ENCODE data around the gene SETD1A. TPM values are rescaled to one million over a fixed set of nuclear protein-coding genes. Genes with fewer than 3 reads are reported as not detected.

SETD1A gene
- total and polyA plus RNA-seq, 2 of the 4 experiments (the other 2 are of a cell fraction): 0.54 to 5.8 TPM

DNA sequence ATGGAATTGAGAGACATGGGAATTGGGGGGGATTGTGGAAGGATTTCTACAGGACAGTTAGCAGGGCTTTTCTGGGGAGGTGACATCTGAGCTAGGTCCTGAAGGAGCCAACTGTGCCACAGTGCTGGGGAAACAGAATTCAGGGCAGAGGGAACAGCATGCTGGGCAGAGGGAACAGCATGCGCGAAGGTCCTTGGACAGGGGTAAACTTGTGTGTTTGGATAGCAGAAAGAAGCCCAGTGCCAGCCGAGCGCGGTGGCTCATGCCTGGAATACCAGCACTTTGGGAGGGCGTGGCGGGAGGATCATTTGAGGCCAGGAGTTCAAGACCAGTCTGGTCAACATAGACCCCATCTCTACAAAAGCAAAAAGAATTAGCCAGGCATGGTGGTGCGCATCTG, 49.0 kb downstream of the SETD1A start:
- no peak overlapping the region for H3K4me3 ChIP-seq (ENCODE audit: insufficient read depth, low read depth, low read length)
- peak overlapping the region; percentile 71 for H2BK120ac ChIP-seq (ENCODE audit: low read depth, low read length)
- no peak overlapping the region for H3K18ac ChIP-seq (ENCODE audit: low read depth, low read length)
- peak overlapping the region; percentile 70; the same call in 1 of the 3 replicates for H2BK15ac ChIP-seq (ENCODE audit: low read depth, low read length)
- no peaks in the 10 kb centered on the region for H4K20me1 ChIP-seq (ENCODE audit: insufficient read depth, low read length)
- ChIA-PET POLR2A (ENCODE audit: unreplicated experiment) (interaction anchor here (0.8 kb wide), 1 partner anchor 8 kb away, joined by 3 read pairs; no protein-coding TSS in a partner anchor), CTCF (no interaction called here)
- H3K9me1 ChIP-seq (ENCODE audit: insufficient read depth, low read length): 0 out of 2 replicates have a peak, but pooled peaks cover 5% of the 10 kb centered on the region
- no peak overlapping the region for H3K4me2 ChIP-seq (ENCODE audit: low read depth, low read length)
- no peak overlapping the region for H3K56ac ChIP-seq (ENCODE audit: extremely low read depth, insufficient read depth, low read length)
- no peak overlapping the region for H3K27ac ChIP-seq (ENCODE audit: insufficient read depth, low read length)
- peak overlapping the region; percentile 77 for H2BK5ac ChIP-seq (ENCODE audit: low read depth, low read length, poor library complexity, severe bottlenecking)
- ATAC-seq (ENCODE audit: low read depth) (no peak), DNase-seq (no peak)
- H2AK5ac ChIP-seq (ENCODE audit: low read depth, low read length): peak overlapping the region; percentile 58; the same call in 1 of the 2 replicates
- H4K91ac ChIP-seq (ENCODE audit: insufficient read depth, low read depth, low read length): peak overlapping the region; percentile 50; the same call in 1 of the 2 replicates
- peaks cover 32% of the 10 kb centered on the region for H3K4me1 ChIP-seq (ENCODE audit: control insufficient read depth, insufficient read depth, low read length)
- H4K5ac ChIP-seq (ENCODE audit: low read depth, low read length): no peak overlapping the region
- no TSS peak for BruUV-seq (replicated peaks)
- no CpG with 5 or more reads among the region's 8 CpGs for WGBS, 2 experiments (ENCODE audit: extremely low coverage in 2 of 2, insufficient read length in 1 of 2)
- in situ Hi-C loops (cut with MboI; ENCODE audit: low sequenced_read_pairs): no loop called here
- H4K8ac ChIP-seq (ENCODE audit: low read depth in 2 of 2, low read length in 2 of 2): peak overlapping the region in 1 of 2 experiments; percentile 66; a peak in 1 of 4 replicates
- dilution Hi-C loops (cut with HindIII; ENCODE audit: low sequenced_read_pairs, unreplicated experiment): no loop called here
- H3K23ac ChIP-seq (ENCODE audit: low read depth, low read length): no peak overlapping the region
- H3K9ac ChIP-seq (ENCODE audit: low read depth, low read length): no peak overlapping the region
- H2AK9ac ChIP-seq (replicated peaks; ENCODE audit: low read depth, low read length, poor library complexity): peak overlapping the region; percentile 82
- H3K79me1 ChIP-seq (ENCODE audit: low read depth in 1 of 2, low read length in 2 of 2): peaks cover 4 to 43% of the 10 kb centered on the region in 2 experiments; a peak in 3 of 4 replicates
- H3K36me3 ChIP-seq (ENCODE audit: control insufficient read depth, insufficient read depth, low read length): no peaks in the 10 kb centered on the region
- H2BK20ac ChIP-seq (ENCODE audit: low read depth, low read length): 0 out of 2 replicates have a peak overlapping the region, but pooled peaks have one; percentile 28
- H3K14ac ChIP-seq (replicated peaks; ENCODE audit: low read depth, low read length): no peak overlapping the region
- H3K27me3 ChIP-seq (ENCODE audit: control insufficient read depth, insufficient read depth, low read length): peaks cover 2% of the 10 kb centered on the region; the same call in 1 of the 2 replicates
- no peak overlapping the region for H2AFZ ChIP-seq (replicated peaks; ENCODE audit: low read length, poor library complexity)
- H3K4ac ChIP-seq (ENCODE audit: low read depth, low read length): peak overlapping the region; percentile 78
- TF ChIP-seq BHLHE40 (IDR thresholded peaks at IDR 0.05; ENCODE audit: low read depth, low read length): no peak
- TF ChIP-seq, protein P1, sequence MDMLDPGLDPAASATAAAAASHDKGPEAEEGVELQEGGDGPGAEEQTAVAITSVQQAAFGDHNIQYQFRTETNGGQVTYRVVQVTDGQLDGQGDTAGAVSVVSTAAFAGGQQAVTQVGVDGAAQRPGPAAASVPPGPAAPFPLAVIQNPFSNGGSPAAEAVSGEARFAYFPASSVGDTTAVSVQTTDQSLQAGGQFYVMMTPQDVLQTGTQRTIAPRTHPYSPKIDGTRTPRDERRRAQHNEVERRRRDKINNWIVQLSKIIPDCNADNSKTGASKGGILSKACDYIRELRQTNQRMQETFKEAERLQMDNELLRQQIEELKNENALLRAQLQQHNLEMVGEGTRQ (IDR thresholded peaks at IDR 0.05; ENCODE audit: low read depth, low read length): no peak
- no peak for TF ChIP-seq MAZ (IDR thresholded peaks at IDR 0.05; ENCODE audit: borderline replicate concordance, low read depth, low read length)
- TF ChIP-seq CEBPB (IDR thresholded peaks at IDR 0.05; ENCODE audit: low read depth, low read length): no peak
- no peak for TF ChIP-seq MXI1 (IDR thresholded peaks at IDR 0.05; ENCODE audit: borderline replicate concordance, low read depth, low read length)
- TF ChIP-seq, protein P2, sequence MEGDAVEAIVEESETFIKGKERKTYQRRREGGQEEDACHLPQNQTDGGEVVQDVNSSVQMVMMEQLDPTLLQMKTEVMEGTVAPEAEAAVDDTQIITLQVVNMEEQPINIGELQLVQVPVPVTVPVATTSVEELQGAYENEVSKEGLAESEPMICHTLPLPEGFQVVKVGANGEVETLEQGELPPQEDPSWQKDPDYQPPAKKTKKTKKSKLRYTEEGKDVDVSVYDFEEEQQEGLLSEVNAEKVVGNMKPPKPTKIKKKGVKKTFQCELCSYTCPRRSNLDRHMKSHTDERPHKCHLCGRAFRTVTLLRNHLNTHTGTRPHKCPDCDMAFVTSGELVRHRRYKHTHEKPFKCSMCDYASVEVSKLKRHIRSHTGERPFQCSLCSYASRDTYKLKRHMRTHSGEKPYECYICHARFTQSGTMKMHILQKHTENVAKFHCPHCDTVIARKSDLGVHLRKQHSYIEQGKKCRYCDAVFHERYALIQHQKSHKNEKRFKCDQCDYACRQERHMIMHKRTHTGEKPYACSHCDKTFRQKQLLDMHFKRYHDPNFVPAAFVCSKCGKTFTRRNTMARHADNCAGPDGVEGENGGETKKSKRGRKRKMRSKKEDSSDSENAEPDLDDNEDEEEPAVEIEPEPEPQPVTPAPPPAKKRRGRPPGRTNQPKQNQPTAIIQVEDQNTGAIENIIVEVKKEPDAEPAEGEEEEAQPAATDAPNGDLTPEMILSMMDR (conservative IDR thresholded peaks at IDR 0.05; ENCODE audit: low read depth, low read length): no peak
- no peak for TF ChIP-seq SMC3 (IDR thresholded peaks at IDR 0.05; ENCODE audit: low read depth, low read length)
- TF ChIP-seq NFE2L2 (IDR thresholded peaks at IDR 0.05; ENCODE audit: low read depth, low read length): no peak
- no peak for TF ChIP-seq POLR2A (IDR thresholded peaks at IDR 0.05; ENCODE audit: low read depth, low read length)
- TF ChIP-seq RFX5 (IDR thresholded peaks at IDR 0.05; ENCODE audit: low read depth, low read length): no peak
- no peaks in the 10 kb centered on the region for H3K9me3 ChIP-seq (ENCODE audit: control insufficient read depth, insufficient read depth, low read length)
- intact Hi-C loops (cut with micrococcal nuclease): no loop called here

All from IMR-90 (cell line).